CD4-positive, alpha-beta memory T cell (primary cell): Measurements from ENCODE around the gene TACC2. TPM values are rescaled to one million over a fixed set of nuclear protein-coding genes. Genes with fewer than 3 reads are reported as not detected.

Experiments used
- CTCF ChIA-PET: fragments of 350-600 bp; sonication (Branson Sonifier 250); formaldehyde crosslinking; loops from one replicate; lab custom pipeline; 2021; ENCODE audit warnings: inconsistent platforms; ENCODE audit not compliant: partially characterized antibody; lab: Charles Lee
- POLR2A ChIA-PET: fragments of 350-600 bp; sonication (Branson Sonifier 250); formaldehyde crosslinking; loops from one replicate; lab custom pipeline; 2021; ENCODE audit not compliant: partially characterized antibody; lab: Charles Lee
- DNase-seq, 5 donors: peaks; one replicate each; pipeline versions ENCODE4 v3.0.0 to v3.0.0-alpha.2; 2020 to 2022; ENCODE audit warnings: mixed read lengths in 1 of 5
- H3K27ac ChIP-seq: one replicate; pipeline ENCODE4 v1.7.0; 2013; ENCODE audit warnings: low read depth, low read length
- H3K27me3 ChIP-seq: 2 replicates; pipeline ENCODE4 v1.7.0; 2013; ENCODE audit warnings: mild to moderate bottlenecking, low read length, moderate library complexity; ENCODE audit not compliant: insufficient read depth
- H3K36me3 ChIP-seq: 2 replicates; pipeline ENCODE4 v1.7.0; 2013; ENCODE audit warnings: mild to moderate bottlenecking, low read length, moderate library complexity; ENCODE audit not compliant: insufficient read depth
- H3K4me1 ChIP-seq: 2 replicates; pipeline ENCODE4 v1.7.0; 2013; ENCODE audit warnings: mild to moderate bottlenecking, low read length, moderate library complexity; ENCODE audit not compliant: insufficient read depth
- H3K4me3 ChIP-seq, 2 donors: one replicate each; pipeline ENCODE4 v1.7.0; 2013; ENCODE audit warnings: low read length in 2 of 2, mild to moderate bottlenecking in 1 of 2
- H3K9me3 ChIP-seq, 2 donors: one replicate each; pipeline ENCODE4 v1.7.0; 2013; ENCODE audit warnings: low read length in 2 of 2, control low read depth in 1 of 2; ENCODE audit not compliant: control insufficient read depth in 1 of 2
- H3K27ac Mint-ChIP-seq, 7 donors: one replicate each; pipeline ENCODE4 v1.8.0; 2020 to 2021; ENCODE audit warnings: mixed read lengths in 7 of 7, mild to moderate bottlenecking in 6 of 7, inconsistent platforms in 3 of 7, moderate library complexity in 3 of 7
- H3K27me3 Mint-ChIP-seq, 2 donors: one replicate each; pipeline ENCODE4 v1.8.0; 2020 to 2021; ENCODE audit warnings: mixed read lengths in 2 of 2
- H3K36me3 Mint-ChIP-seq, 2 donors: one replicate each; pipeline ENCODE4 v1.8.0; 2020 to 2021; ENCODE audit warnings: mixed read lengths in 2 of 2, inconsistent platforms in 1 of 2, mild to moderate bottlenecking in 1 of 2
- H3K4me1 Mint-ChIP-seq, 4 donors: one replicate each; pipeline ENCODE4 v1.8.0; 2020 to 2021; ENCODE audit warnings: mixed read lengths in 4 of 4, mild to moderate bottlenecking in 1 of 4
- H3K4me3 Mint-ChIP-seq, 8 donors: one replicate each; pipeline ENCODE4 v1.8.0; 2020 to 2021; ENCODE audit warnings: mixed read lengths in 8 of 8, mild to moderate bottlenecking in 7 of 8, moderate library complexity in 6 of 8, inconsistent platforms in 3 of 8
- H3K9me3 Mint-ChIP-seq, 8 donors: one replicate each; pipeline ENCODE4 v1.8.0; 2020 to 2021; ENCODE audit warnings: mixed read lengths in 8 of 8, mild to moderate bottlenecking in 5 of 8, inconsistent platforms in 3 of 8, moderate library complexity in 1 of 8
- intact Hi-C: fragments of 100-400 bp; cut with micrococcal nuclease; formaldehyde crosslinking; loops from one replicate; pipeline ENCODE4 v1.15.1; 2023
- polyA plus RNA-seq, 2 donors: library from polyadenylated mRNA; unstranded; fragments of 300-500 nt; fragmentation: Illumina TruSeq; gene quantifications; one replicate each; pipeline ENCODE4 v1.2.3, GENCODE V29; 2021
- total RNA-seq, 2 experiments: library from RNA; stranded (reverse); gene quantifications; one replicate each; pipeline ENCODE4 v1.2.3, GENCODE V29; 2021

Gene TACC2
- total and polyA plus RNA-seq, 4 experiments from 2014 or later, result not detected

DNA sequence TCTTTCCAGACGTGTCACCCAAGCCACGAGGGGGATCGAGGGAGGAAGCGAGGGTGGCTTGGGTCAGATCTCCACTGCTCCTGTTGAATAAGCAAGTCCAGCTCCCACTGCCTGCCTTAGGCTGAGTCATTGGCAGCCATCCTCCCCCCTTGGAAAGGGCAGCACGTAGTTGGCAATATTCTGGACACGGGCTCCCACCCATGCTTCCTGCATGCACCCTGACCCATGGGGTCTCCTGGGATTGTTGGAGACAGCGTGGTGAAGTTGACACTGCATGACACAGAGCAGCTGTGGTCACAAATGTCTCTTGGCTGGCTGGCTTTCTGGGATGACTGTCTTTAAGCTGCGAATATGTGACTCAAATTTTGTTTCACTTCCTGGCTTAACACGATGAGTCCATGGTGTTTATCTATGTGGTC lies 293.3 kb downstream of the TACC2 start:
- no peak for DNase-seq
- H3K4me3 ChIP-seq, result no peak overlapping the region
- H3K4me1 Mint-ChIP-seq, result peaks cover 0 to 5% (median 3%) of the 10 kb centered on the region in 4 donors
- H3K4me3 Mint-ChIP-seq, result no peak overlapping the region
- H3K36me3 Mint-ChIP-seq, result no peaks in the 10 kb centered on the region
- CTCF ChIA-PET, result no interaction called here
- intact Hi-C loops, result no loop called here
- no peaks in the 10 kb centered on the region for H3K36me3 ChIP-seq
- H3K27me3 ChIP-seq, result no peaks in the 10 kb centered on the region
- POLR2A ChIA-PET, result no interaction called here
- H3K9me3 Mint-ChIP-seq, result peaks cover 0 to 2% (median 0%) of the 10 kb centered on the region in 8 donors
- no peak overlapping the region for H3K27ac ChIP-seq
- peaks cover 2 to 22% of the 10 kb centered on the region in 2 donors for H3K27me3 Mint-ChIP-seq
- no peaks in the 10 kb centered on the region for H3K9me3 ChIP-seq
- no peak overlapping the region for H3K27ac Mint-ChIP-seq
- no peaks in the 10 kb centered on the region for H3K4me1 ChIP-seq

GRCh38 chr10:122282909-122283308 lies 293.9 kb downstream of the TACC2 start:
- Histone ChIP-seq H3K27ac (no peak overlapping the region), H3K4me3 (no peak overlapping the region), H3K36me3 (no peaks in the 10 kb centered on the region), H3K27me3 (no peaks in the 10 kb centered on the region), H3K9me3 (no peaks in the 10 kb centered on the region), H3K4me1 (no peaks in the 10 kb centered on the region)
- Mint-ChIP-seq H3K4me3 (no peak overlapping the region), H3K4me1 (peaks cover under 1 to 5% (median 3%) of the 10 kb centered on the region in 4 donors), H3K27me3 (peaks cover 2 to 21% of the 10 kb centered on the region in 2 donors), H3K27ac (no peak overlapping the region), H3K36me3 (no peaks in the 10 kb centered on the region), H3K9me3 (no peaks in the 10 kb centered on the region)
- CTCF ChIA-PET, result no interaction called here
- intact Hi-C loops, result no loop called here
- POLR2A ChIA-PET, result no interaction called here
- no peak for DNase-seq

DNA sequence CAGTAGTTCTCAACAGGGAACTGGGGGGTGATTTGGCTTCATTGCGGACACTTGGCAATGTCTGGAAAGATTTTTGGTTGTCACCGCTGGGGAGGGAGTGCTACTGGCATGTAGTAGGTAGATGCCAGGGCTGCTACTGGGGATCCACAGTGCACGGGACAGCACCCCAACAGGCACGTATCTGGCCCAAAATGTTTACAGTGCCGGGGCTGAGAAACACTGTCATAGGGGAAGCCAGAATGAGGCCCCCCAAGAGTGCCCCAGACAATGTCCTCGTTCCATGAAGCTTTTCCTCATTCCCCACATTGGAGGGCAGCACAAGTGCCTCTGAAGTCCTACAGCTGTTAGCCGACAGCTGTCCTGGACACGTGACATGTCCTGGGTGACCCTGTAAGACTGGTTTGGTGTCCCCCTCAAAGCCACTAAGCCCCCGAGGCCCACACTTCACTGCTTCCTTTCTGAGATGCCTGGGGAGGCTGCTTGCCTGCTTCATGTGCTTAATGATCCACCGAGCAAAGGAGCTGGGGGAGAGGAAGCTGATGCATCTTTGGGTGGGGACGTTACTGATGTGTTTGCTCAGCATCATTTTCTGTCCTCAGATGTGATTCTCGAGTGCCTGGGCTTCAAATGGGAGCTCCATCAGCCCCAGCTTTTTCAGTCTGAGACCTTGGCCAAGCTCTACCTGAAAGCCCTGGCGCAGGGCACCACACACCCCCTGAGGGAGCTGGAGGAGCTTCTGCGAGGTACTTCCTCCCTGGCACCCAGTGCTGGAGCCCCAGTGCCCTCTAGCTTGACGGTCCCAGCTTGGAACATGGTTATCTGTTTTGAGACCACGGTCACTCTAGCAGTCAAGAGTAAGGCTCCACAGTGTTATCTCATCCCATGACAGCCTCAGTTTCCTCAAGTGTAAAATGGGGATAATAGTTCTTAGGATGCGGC lies 296.8 kb downstream of the TACC2 start:
- no peaks in the 10 kb centered on the region for H3K9me3 Mint-ChIP-seq
- intact Hi-C loops, result no loop called here
- POLR2A ChIA-PET, result no interaction called here

DNA sequence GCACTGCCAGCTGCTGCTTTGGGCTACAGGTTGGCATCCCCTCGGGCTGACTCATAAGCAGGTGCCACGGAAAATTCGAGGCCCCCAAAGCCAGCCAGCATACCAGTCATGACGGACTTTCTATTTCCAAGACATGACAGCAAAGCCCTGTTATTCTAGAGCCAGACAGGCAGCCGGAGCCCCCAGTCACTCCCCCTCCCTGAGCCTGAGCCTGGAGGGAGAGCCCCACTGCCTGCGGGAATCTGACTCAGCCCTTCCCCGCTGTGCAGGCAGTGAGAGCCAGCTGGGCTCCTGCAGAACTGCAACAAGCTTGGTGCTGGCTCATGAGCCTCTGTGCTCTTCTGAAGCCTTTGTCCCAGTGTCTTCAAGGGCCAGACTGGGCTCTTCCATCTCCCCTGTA lies 297.9 kb downstream of the TACC2 start:
- Histone ChIP-seq H3K4me1 (no peaks in the 10 kb centered on the region), H3K9me3 (no peaks in the 10 kb centered on the region), H3K4me3 (no peak overlapping the region), H3K27ac (no peak overlapping the region), H3K36me3 (no peaks in the 10 kb centered on the region), H3K27me3 (no peaks in the 10 kb centered on the region)
- no peak overlapping the region for H3K4me3 Mint-ChIP-seq
- peaks cover 0 to 11% (median 3%) of the 10 kb centered on the region in 4 donors for H3K4me1 Mint-ChIP-seq
- no peaks in the 10 kb centered on the region for H3K9me3 Mint-ChIP-seq
- DNase-seq, result no peak
- intact Hi-C loops, result no loop called here
- H3K36me3 Mint-ChIP-seq, result no peaks in the 10 kb centered on the region
- CTCF ChIA-PET, result interaction anchor here (1.1 to 1.7 kb wide), 3 partner anchors 8 to 19 kb away, joined by 3 to 4 read pairs (median 3); no protein-coding TSS in a partner anchor
- H3K27me3 Mint-ChIP-seq, result peaks cover 3 to 16% of the 10 kb centered on the region in 2 donors
- peak overlapping the region in 1 of 7 donors; percentile 75 for H3K27ac Mint-ChIP-seq
- POLR2A ChIA-PET, result no interaction called here

More for the DNA sequence above, 296.8 kb downstream of the TACC2 start:
- Mint-ChIP-seq H3K4me3 (no peak overlapping the region), H3K4me1 (peaks cover 0 to 11% (median 3%) of the 10 kb centered on the region in 4 donors), H3K27me3 (peaks cover 3 to 18% of the 10 kb centered on the region in 2 donors), H3K36me3 (no peaks in the 10 kb centered on the region), H3K27ac (no peak overlapping the region)
- Histone ChIP-seq H3K4me1 (no peaks in the 10 kb centered on the region), H3K36me3 (no peaks in the 10 kb centered on the region), H3K27ac (no peak overlapping the region), H3K27me3 (no peaks in the 10 kb centered on the region), H3K4me3 (no peak overlapping the region), H3K9me3 (no peaks in the 10 kb centered on the region)
- CTCF ChIA-PET, result interaction anchor here (1.1 to 1.7 kb wide), 3 partner anchors 9 to 18 kb away, joined by 3 to 4 read pairs (median 3); no protein-coding TSS in a partner anchor
- DNase-seq, result no peak

DNA sequence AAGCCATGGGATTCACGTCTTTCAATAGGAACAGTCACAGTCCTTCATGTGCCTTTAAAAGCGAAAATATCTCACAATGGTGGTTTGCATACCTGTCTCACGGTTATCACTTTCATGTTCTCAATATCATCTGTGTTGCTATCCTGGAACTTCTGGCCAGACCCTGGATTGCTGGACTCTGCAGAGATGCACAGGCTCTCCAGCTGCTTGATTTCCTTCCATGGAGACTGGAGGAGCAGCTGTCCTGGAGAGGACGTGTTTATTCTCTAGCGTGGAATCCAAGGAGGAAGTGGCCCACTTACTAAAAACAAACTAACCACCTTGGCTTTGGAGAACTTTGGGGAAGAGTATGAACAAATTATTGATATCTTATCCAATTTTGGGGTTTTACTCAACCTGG lies 298.6 kb downstream of the TACC2 start:
- no peak for DNase-seq
- Mint-ChIP-seq H3K36me3 (no peaks in the 10 kb centered on the region), H3K4me1 (peaks cover 0 to 11% (median 3%) of the 10 kb centered on the region in 4 donors), H3K9me3 (no peaks in the 10 kb centered on the region), H3K4me3 (no peak overlapping the region), H3K27ac (no peak overlapping the region), H3K27me3 (peaks cover 3 to 10% of the 10 kb centered on the region in 2 donors)
- no peak overlapping the region for H3K4me3 ChIP-seq
- intact Hi-C loops, result no loop called here
- ChIA-PET POLR2A (no interaction called here), CTCF (interaction anchor here (0.8 to 1.7 kb wide), 3 partner anchors 8 to 16 kb away, joined by 3 to 5 read pairs (median 3); no protein-coding TSS in a partner anchor)
- H3K9me3 ChIP-seq, result no peaks in the 10 kb centered on the region
- no peaks in the 10 kb centered on the region for H3K36me3 ChIP-seq
- H3K27me3 ChIP-seq, result no peaks in the 10 kb centered on the region
- no peaks in the 10 kb centered on the region for H3K4me1 ChIP-seq
- H3K27ac ChIP-seq, result no peak overlapping the region

GRCh38 chr10:122288262-122288661 lies 299.3 kb downstream of the TACC2 start:
- POLR2A ChIA-PET, result no interaction called here
- intact Hi-C loops, result no loop called here
- no peak overlapping the region for H3K4me3 Mint-ChIP-seq

GRCh38 chr10:122288917-122289316 lies 300.0 kb downstream of the TACC2 start:
- Mint-ChIP-seq H3K9me3 (no peaks in the 10 kb centered on the region), H3K4me3 (no peak overlapping the region), H3K27me3 (peaks cover 3 to 5% of the 10 kb centered on the region in 2 donors), H3K27ac (peak overlapping the region in 1 of 7 donors; percentile 48), H3K36me3 (no peaks in the 10 kb centered on the region), H3K4me1 (peaks cover 0 to 24% (median 8%) of the 10 kb centered on the region in 4 donors)
- no peaks in the 10 kb centered on the region for H3K27me3 ChIP-seq
- no peak for DNase-seq
- H3K4me1 ChIP-seq, result peaks cover 9% of the 10 kb centered on the region
- H3K27ac ChIP-seq, result no peak overlapping the region
- intact Hi-C loops, result no loop called here
- POLR2A ChIA-PET, result no interaction called here
- H3K4me3 ChIP-seq, result no peak overlapping the region
- H3K36me3 ChIP-seq, result no peaks in the 10 kb centered on the region
- CTCF ChIA-PET, result interaction anchor here (1.4 to 1.7 kb wide), 2 partner anchors 10 to 21 kb away, joined by 5 to 7 read pairs; no protein-coding TSS in a partner anchor
- H3K9me3 ChIP-seq, result no peaks in the 10 kb centered on the region

More at GRCh38 chr10:122288262-122288661, 299.3 kb downstream of the TACC2 start:
- no peak overlapping the region for H3K27ac ChIP-seq
- peaks cover 0 to 17% (median 5%) of the 10 kb centered on the region in 4 donors for H3K4me1 Mint-ChIP-seq
- peaks cover 3 to 5% of the 10 kb centered on the region in 2 donors for H3K27me3 Mint-ChIP-seq
- no peaks in the 10 kb centered on the region for H3K36me3 Mint-ChIP-seq
- H3K27me3 ChIP-seq, result no peaks in the 10 kb centered on the region
- no peak overlapping the region for H3K27ac Mint-ChIP-seq
- H3K4me3 ChIP-seq, result no peak overlapping the region
- no peak for DNase-seq
- H3K4me1 ChIP-seq, result peaks cover 3% of the 10 kb centered on the region
- no peaks in the 10 kb centered on the region for H3K36me3 ChIP-seq
- CTCF ChIA-PET, result interaction anchor here (0.8 to 1.7 kb wide), 3 partner anchors 10 to 20 kb away, joined by 3 to 7 read pairs (median 5); no protein-coding TSS in a partner anchor
- no peaks in the 10 kb centered on the region for H3K9me3 Mint-ChIP-seq
- no peaks in the 10 kb centered on the region for H3K9me3 ChIP-seq
